Lower leg skin (tissue), 3 donors: ENCODE measurements around the gene DYNC1LI2.

Experiments
- CTCF ChIP-seq, 3 donors: fragments of 450-650 bp; IDR thresholded peaks; one replicate each; pipeline ENCODE4 v1.5.1; 2016; ENCODE audit warnings: antibody characterized with exemption in 3 of 3, mild to moderate bottlenecking in 3 of 3, moderate library complexity in 2 of 3
- POLR2A ChIP-seq, 2 donors: fragments of 450-650 bp; IDR thresholded peaks; one replicate each; pipeline ENCODE4 v1.6.1; 2016 to 2017; ENCODE audit warnings: antibody characterized with exemption in 2 of 2, mild to moderate bottlenecking in 1 of 2, moderate library complexity in 1 of 2

GRCh38 chr16:66754211-66754610 is 2.8 kb upstream of the DYNC1LI2 start:
- TF ChIP-seq CTCF (IDR thresholded peaks at IDR 0.05): no peak
- TF ChIP-seq POLR2A (IDR thresholded peaks at IDR 0.05): no peak
